Rectal smooth muscle tissue (tissue), 1 donor: ENCODE data around the gene PER1.

Experiments
- H3K27ac ChIP-seq: one replicate; pipeline ENCODE4 v1.7.0; 2013; ENCODE audit warnings: low read depth, low read length, inconsistent platforms
- H3K27me3 ChIP-seq: one replicate; pipeline ENCODE4 v1.7.0; 2013; ENCODE audit warnings: low read length; ENCODE audit not compliant: control insufficient read depth, insufficient read depth
- H3K36me3 ChIP-seq: one replicate; pipeline ENCODE4 v1.7.0; 2013; ENCODE audit warnings: low read length; ENCODE audit not compliant: control insufficient read depth, insufficient read depth
- H3K4me1 ChIP-seq: one replicate; pipeline ENCODE4 v1.7.0; 2013; ENCODE audit warnings: low read length; ENCODE audit not compliant: control insufficient read depth, insufficient read depth
- H3K4me3 ChIP-seq: one replicate; pipeline ENCODE4 v1.7.0; 2013; ENCODE audit warnings: low read length
- H3K9ac ChIP-seq: one replicate; pipeline ENCODE4 v1.7.0; 2013; ENCODE audit warnings: low read length

Gene PER1

GRCh38 chr17:8146381-8147140 is 5.6 kb downstream of the PER1 start:
- peak overlapping the region; percentile 55 for H3K27ac ChIP-seq
- peaks cover 10% of the 10 kb centered on the region for H3K4me1 ChIP-seq
- no peak overlapping the region for H3K4me3 ChIP-seq
- no peak overlapping the region for H3K9ac ChIP-seq
- no peaks in the 10 kb centered on the region for H3K27me3 ChIP-seq
- H3K36me3 ChIP-seq = peaks cover 73% of the 10 kb centered on the region

DNA sequence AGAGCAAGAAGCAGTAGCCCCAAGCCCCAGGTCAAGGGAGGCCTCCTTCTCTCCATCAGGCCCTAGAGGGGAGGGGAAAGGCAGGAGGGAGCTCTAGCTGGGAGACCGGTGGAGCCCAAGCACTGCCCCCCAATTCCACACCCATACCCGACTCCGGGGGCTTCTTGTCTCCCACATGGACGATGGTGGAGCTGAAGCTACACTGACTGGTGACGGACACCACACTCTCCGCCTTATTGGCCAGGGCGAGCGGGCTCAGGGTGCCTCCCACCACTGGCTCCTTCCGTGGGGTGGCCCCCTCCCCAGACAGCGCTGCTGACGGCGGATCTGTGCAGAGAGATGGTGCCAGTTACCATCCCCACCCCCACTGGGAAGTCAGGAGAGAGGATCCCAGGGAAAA is 6.4 kb downstream of the PER1 start:
- Histone ChIP-seq H3K27ac (no peak overlapping the region), H3K36me3 (peaks cover 81% of the 10 kb centered on the region), H3K27me3 (no peaks in the 10 kb centered on the region), H3K9ac (no peak overlapping the region), H3K4me1 (peaks cover 8% of the 10 kb centered on the region), H3K4me3 (no peak overlapping the region)

- H3K4me1 ChIP-seq = no peaks in the 10 kb centered on the region
- no peak overlapping the region for H3K4me3 ChIP-seq
- H3K9ac ChIP-seq = no peak overlapping the region
- H3K27ac ChIP-seq = no peak overlapping the region
- H3K36me3 ChIP-seq = peaks cover 82% of the 10 kb centered on the region
- no peaks in the 10 kb centered on the region for H3K27me3 ChIP-seq
Observed at GRCh38 chr17:8144401-8145231, 7.6 kb downstream of the PER1 start.

GRCh38 chr17:8143581-8144400 is 8.4 kb downstream of the PER1 start:
- peaks cover 4% of the 10 kb centered on the region for H3K4me1 ChIP-seq
- H3K36me3 ChIP-seq = peaks cover 78% of the 10 kb centered on the region
- H3K27me3 ChIP-seq = no peaks in the 10 kb centered on the region
- H3K4me3 ChIP-seq = no peak overlapping the region
- no peak overlapping the region for H3K9ac ChIP-seq
- no peak overlapping the region for H3K27ac ChIP-seq

- peaks cover 8% of the 10 kb centered on the region for H3K4me1 ChIP-seq
- H3K27ac ChIP-seq = peak overlapping the region; percentile 11
- peaks cover 71% of the 10 kb centered on the region for H3K36me3 ChIP-seq
- no peak overlapping the region for H3K9ac ChIP-seq
- H3K27me3 ChIP-seq = no peaks in the 10 kb centered on the region
- no peak overlapping the region for H3K4me3 ChIP-seq
Observed at GRCh38 chr17:8142887-8143580, 9.2 kb downstream of the PER1 start.

DNA sequence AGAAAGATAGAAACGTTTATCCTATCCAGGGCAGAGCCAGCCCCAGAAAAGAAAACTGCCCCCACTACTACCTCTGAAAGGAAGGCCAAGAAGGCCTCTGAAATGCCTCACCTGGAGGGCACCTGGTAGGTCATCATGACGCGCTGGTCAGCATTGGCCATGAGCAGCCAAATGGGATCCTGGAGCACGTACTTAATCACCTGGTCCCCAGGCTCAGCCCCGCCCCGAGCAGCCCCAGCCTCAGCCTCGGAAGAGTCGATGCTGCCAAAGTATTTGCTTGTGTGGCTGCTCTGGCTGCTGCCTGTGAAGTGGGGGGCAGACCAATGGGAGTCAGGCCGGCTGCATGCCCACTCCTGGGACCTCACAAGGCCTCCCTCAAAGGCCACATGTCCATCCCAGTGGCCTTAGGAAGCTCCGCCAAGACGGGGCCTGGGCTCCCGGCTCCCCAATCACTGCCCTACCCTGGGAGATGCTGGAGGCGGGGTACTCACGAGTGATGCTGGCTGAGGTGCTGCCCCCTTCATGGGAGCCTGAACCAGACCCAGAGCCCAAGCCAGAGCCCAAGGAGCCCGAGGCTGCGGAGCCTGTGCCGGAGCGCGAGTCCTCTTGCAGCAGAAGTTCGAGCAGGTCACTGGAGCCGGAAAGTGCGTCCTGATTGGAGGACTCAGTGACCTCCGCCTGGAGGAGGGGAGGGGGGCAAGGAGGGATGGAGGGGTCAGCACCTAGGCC is 9.9 kb downstream of the PER1 start:
- H3K27me3 ChIP-seq = no peaks in the 10 kb centered on the region
- no peak overlapping the region for H3K9ac ChIP-seq
- H3K4me1 ChIP-seq = peaks cover 10% of the 10 kb centered on the region
- H3K4me3 ChIP-seq = no peak overlapping the region
- H3K27ac ChIP-seq = no peak overlapping the region
- peaks cover 64% of the 10 kb centered on the region for H3K36me3 ChIP-seq

GRCh38 chr17:8141741-8142140 is 10.5 kb downstream of the PER1 start:
- H3K27ac ChIP-seq = no peak overlapping the region
- H3K27me3 ChIP-seq = no peaks in the 10 kb centered on the region
- no peak overlapping the region for H3K9ac ChIP-seq
- H3K36me3 ChIP-seq = peaks cover 58% of the 10 kb centered on the region
- peaks cover 10% of the 10 kb centered on the region for H3K4me1 ChIP-seq
- no peak overlapping the region for H3K4me3 ChIP-seq

DNA sequence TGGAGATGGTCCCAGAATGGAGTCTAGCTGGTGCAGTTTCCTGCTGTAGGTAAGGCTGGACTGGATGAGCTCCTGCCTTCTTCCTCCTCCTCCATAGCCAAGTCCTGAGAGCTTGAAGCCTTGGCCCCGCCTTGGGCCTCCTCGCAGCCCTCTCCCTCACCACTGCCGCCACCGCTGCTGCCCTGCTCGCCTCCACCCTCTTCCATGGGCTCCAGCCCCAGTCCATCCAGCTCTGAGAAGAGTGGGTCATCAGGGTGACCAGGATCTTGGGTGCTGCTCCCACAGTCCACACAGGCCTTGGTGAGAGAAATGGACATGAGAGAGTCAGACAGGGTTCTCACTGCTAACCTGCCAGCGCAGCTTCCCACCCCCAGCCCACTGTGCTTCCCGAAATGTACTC is 11.2 kb downstream of the PER1 start:
- Histone ChIP-seq H3K4me1 (peaks cover 10% of the 10 kb centered on the region), H3K27ac (peak overlapping the region; percentile 11), H3K9ac (no peak overlapping the region), H3K4me3 (no peak overlapping the region), H3K36me3 (peaks cover 51% of the 10 kb centered on the region), H3K27me3 (no peaks in the 10 kb centered on the region)

- Histone ChIP-seq H3K27me3 (no peaks in the 10 kb centered on the region), H3K4me1 (peaks cover 10% of the 10 kb centered on the region), H3K4me3 (no peak overlapping the region), H3K36me3 (peaks cover 45% of the 10 kb centered on the region), H3K27ac (peak overlapping the region; percentile 42), H3K9ac (no peak overlapping the region)
Observed at GRCh38 chr17:8140065-8141029, 11.9 kb downstream of the PER1 start.

- H3K27ac ChIP-seq = peak overlapping the region; percentile 96
- H3K4me3 ChIP-seq = peak overlapping the region; percentile 69
- H3K27me3 ChIP-seq = no peaks in the 10 kb centered on the region
- H3K36me3 ChIP-seq = peaks cover 36% of the 10 kb centered on the region
- H3K9ac ChIP-seq = peak overlapping the region; percentile 26
- H3K4me1 ChIP-seq = peaks cover 10% of the 10 kb centered on the region
Observed at GRCh38 chr17:8138672-8139371, 13.4 kb downstream of the PER1 start.
